H1 (cell line): ENCODE results near the gene CLDN14. TPM values are rescaled to one million over a fixed set of nuclear protein-coding genes. Genes with fewer than 3 reads are reported as not detected.

Source experiments
- CTCF ChIA-PET: fragments of 300-600 bp; sonication (Branson Sonifier 250); formaldehyde crosslinking; loops from one replicate; lab custom pipeline; 2021; ENCODE audit not compliant: partially characterized antibody; lab: Charles Lee
- POLR2A ChIA-PET: fragments of 300-600 bp; sonication (Branson Sonifier 250); formaldehyde crosslinking; loops from one replicate; lab custom pipeline; 2021; ENCODE audit warnings: inconsistent platforms; ENCODE audit not compliant: partially characterized antibody; lab: Charles Lee
- DNase-seq, 2 experiments: peaks; one replicate each; pipeline versions ENCODE4 v3.0.0 to v3.0.0-alpha.2; 2010 to 2022; ENCODE audit warnings: low spot score in 2 of 2, low read depth in 1 of 2, mixed read lengths in 1 of 2
- FAIRE-seq: peaks from 2 replicates; lab custom pipeline; 2011; peaks lifted over from hg19 to GRCh38; lab: Jason Lieb, UNC
- H2AFZ ChIP-seq: 2 replicates; pipeline ENCODE4 v1.8.1; 2012; ENCODE audit warnings: low read length, inconsistent platforms
- H2AK5ac ChIP-seq: 2 replicates; pipeline ENCODE4 v1.6.1; 2013; ENCODE audit warnings: low read depth, low read length
- H2BK120ac ChIP-seq: replicated peaks from 2 replicates; pipeline ENCODE3; 2013; ENCODE audit warnings: low read depth, low read length, inconsistent platforms
- H2BK12ac ChIP-seq: 2 replicates; pipeline ENCODE4 v1.6.1; 2013; ENCODE audit warnings: low read depth, low read length
- H2BK15ac ChIP-seq: 2 replicates; pipeline ENCODE4 v1.6.1; 2013; ENCODE audit warnings: low read length
- H2BK20ac ChIP-seq: 2 replicates; pipeline ENCODE4 v1.6.1; 2013; ENCODE audit warnings: low read length
- H2BK5ac ChIP-seq: 2 replicates; pipeline ENCODE4 v1.6.1; 2013; ENCODE audit warnings: low read depth, low read length
- H3K14ac ChIP-seq: 2 replicates; pipeline ENCODE4 v1.6.1; 2013; ENCODE audit warnings: inconsistent platforms; ENCODE audit not compliant: insufficient read length
- H3K18ac ChIP-seq: 2 replicates; pipeline ENCODE4 v1.6.1; 2013; ENCODE audit warnings: low read length; ENCODE audit errors: extremely low read depth
- H3K23ac ChIP-seq: 2 replicates; pipeline ENCODE4 v1.6.1; 2013; ENCODE audit warnings: inconsistent platforms; ENCODE audit not compliant: insufficient read length
- H3K23me2 ChIP-seq: 2 replicates; pipeline ENCODE4 v1.6.1; 2013; ENCODE audit warnings: low read depth, low read length
- H3K27ac ChIP-seq: 2 replicates; pipeline ENCODE4 v1.6.1; 2011; ENCODE audit warnings: low read depth, low read length, inconsistent platforms
- H3K27me3 ChIP-seq, 4 experiments: replicated peaks in 1 of 4; 1 replicate in 1 of 4; 2 replicates in 3 of 4; pipeline versions ENCODE4 v1.6.1 to v1.8.1; 2011 to 2013; ENCODE audit warnings: low read length in 3 of 4, mild to moderate bottlenecking in 3 of 4, inconsistent platforms in 2 of 4, mixed read lengths in 2 of 4, moderate library complexity in 1 of 4; ENCODE audit not compliant: control insufficient read depth in 3 of 4, insufficient read depth in 3 of 4; ENCODE audit errors: extremely low read depth in 1 of 4
- H3K36me3 ChIP-seq, 4 experiments: 2 replicates each; pipeline versions ENCODE4 v1.6.1 to v1.8.1; 2011 to 2013; ENCODE audit warnings: mild to moderate bottlenecking in 4 of 4, low read length in 3 of 4, moderate library complexity in 2 of 4, control low read depth in 1 of 4, inconsistent platforms in 1 of 4; ENCODE audit not compliant: insufficient read depth in 4 of 4, control insufficient read depth in 2 of 4
- H3K4ac ChIP-seq: replicated peaks from 2 replicates; pipeline ENCODE3; 2013; ENCODE audit warnings: low read length, low read depth, mixed read lengths, inconsistent platforms; ENCODE audit not compliant: insufficient read length
- H3K4me1 ChIP-seq, 4 experiments: replicated peaks in 1 of 4; 1 replicate in 1 of 4; 2 replicates in 3 of 4; pipeline versions ENCODE4 v1.6.1 to v1.8.1; 2011 to 2013; ENCODE audit warnings: low read length in 3 of 4, inconsistent platforms in 2 of 4, mixed read lengths in 1 of 4; ENCODE audit not compliant: insufficient read depth in 4 of 4, control insufficient read depth in 3 of 4
- H3K4me2 ChIP-seq, 2 experiments: 2 replicates each; pipeline versions ENCODE4 v1.6.1 to v1.8.1; 2011 to 2013; ENCODE audit warnings: low read depth in 2 of 2, low read length in 2 of 2, control low read depth in 1 of 2, inconsistent platforms in 1 of 2, mild to moderate bottlenecking in 1 of 2; ENCODE audit not compliant: insufficient read depth in 1 of 2
- H3K4me3 ChIP-seq, 4 experiments: fragments of 200-600, 300-600 bp in 1 of 4; sonication (generic), shearing (Covaris generic), sonication (Bioruptor Twin) in 1 of 4; 2 replicates each; pipeline versions ENCODE4 v1.5.1 to v1.8.1; 2011 to 2016; ENCODE audit warnings: low read length in 4 of 4, low read depth in 3 of 4, control low read depth in 2 of 4, inconsistent platforms in 2 of 4, mild to moderate bottlenecking in 2 of 4, mixed read lengths in 1 of 4, moderate library complexity in 1 of 4; ENCODE audit not compliant: insufficient read depth in 2 of 4; ENCODE audit errors: extremely low read depth in 1 of 4
- H3K56ac ChIP-seq: replicated peaks from 2 replicates; pipeline ENCODE3; 2013; ENCODE audit warnings: low read depth, mild to moderate bottlenecking, mixed read lengths, low read length, inconsistent platforms; ENCODE audit not compliant: insufficient read length
- H3K79me1 ChIP-seq: 2 replicates; pipeline ENCODE4 v1.6.1; 2013; ENCODE audit warnings: low read depth, low read length, control low read depth
- H3K79me2 ChIP-seq, 2 experiments: 2 replicates each; pipeline versions ENCODE4 v1.6.1 to v1.8.1; 2012 to 2013; ENCODE audit warnings: low read length in 2 of 2, mild to moderate bottlenecking in 2 of 2, inconsistent platforms in 1 of 2; ENCODE audit not compliant: insufficient read depth in 2 of 2, control insufficient read depth in 1 of 2
- H3K9ac ChIP-seq, 4 experiments: replicated peaks in 1 of 4; 1 replicate in 1 of 4; 2 replicates in 3 of 4; pipeline versions ENCODE4 v1.6.1 to v1.8.1; 2011 to 2013; ENCODE audit warnings: low read depth in 3 of 4, low read length in 3 of 4, control low read depth in 2 of 4, mild to moderate bottlenecking in 2 of 4, moderate library complexity in 2 of 4, inconsistent platforms in 1 of 4; ENCODE audit errors: extremely low read depth in 1 of 4
- H3K9me3 ChIP-seq, 2 experiments: 2 replicates each; pipeline versions ENCODE4 v1.6.1 to v1.8.1; 2012 to 2013; ENCODE audit warnings: mild to moderate bottlenecking in 2 of 2, moderate library complexity in 2 of 2, control low read depth in 1 of 2, inconsistent platforms in 1 of 2, low read depth in 1 of 2, low read length in 1 of 2, mixed read lengths in 1 of 2; ENCODE audit not compliant: insufficient read depth in 2 of 2
- H4K20me1 ChIP-seq, 2 experiments: replicated peaks in 1 of 2; 2 replicates each; pipeline versions ENCODE3 to v1.8.1; 2011 to 2013; ENCODE audit warnings: inconsistent platforms in 2 of 2, low read length in 2 of 2, mild to moderate bottlenecking in 1 of 2; ENCODE audit not compliant: insufficient read depth in 2 of 2, control insufficient read depth in 1 of 2
- H4K5ac ChIP-seq: 2 replicates; pipeline ENCODE4 v1.6.1; 2013; ENCODE audit warnings: low read length, low read depth, mixed read lengths, inconsistent platforms; ENCODE audit not compliant: insufficient read length
- H4K8ac ChIP-seq: 2 replicates; pipeline ENCODE4 v1.8.0; 2013; ENCODE audit warnings: mild to moderate bottlenecking, moderate library complexity, low read length, inconsistent platforms; ENCODE audit not compliant: insufficient read depth; ENCODE audit errors: extremely low read depth
- H4K91ac ChIP-seq: replicated peaks from 2 replicates; pipeline ENCODE3; 2013; ENCODE audit warnings: low read length, mixed read lengths, inconsistent platforms; ENCODE audit not compliant: insufficient read length
- CEBPB ChIP-seq: IDR thresholded peaks from 2 replicates; pipeline ENCODE4 v1.6.1; 2012; ENCODE audit warnings: low read depth, low read length
- E2F6 ChIP-seq: IDR thresholded peaks from 2 replicates; pipeline ENCODE4 v1.6.1; 2012; ENCODE audit warnings: inconsistent platforms
- EGR1 ChIP-seq: IDR thresholded peaks from 2 replicates; pipeline ENCODE4 v1.6.1; 2011; ENCODE audit warnings: low read depth, low read length, borderline replicate concordance
- FOSL1 ChIP-seq: IDR thresholded peaks from 2 replicates; pipeline ENCODE4 v1.6.1; 2011; ENCODE audit warnings: mild to moderate bottlenecking, low read depth, low read length, moderate library complexity; ENCODE audit not compliant: insufficient read depth
- HDAC2 ChIP-seq, 2 experiments: fragments of 300-600 bp in 1 of 2; sonication (generic) in 1 of 2; IDR thresholded peaks; 2 replicates each; pipeline ENCODE4 v1.6.1; 2011 to 2012; ENCODE audit warnings: low read depth in 2 of 2, low read length in 2 of 2, mild to moderate bottlenecking in 2 of 2, moderate library complexity in 2 of 2, borderline replicate concordance in 1 of 2, inconsistent platforms in 1 of 2
- MAX ChIP-seq: IDR thresholded peaks from 2 replicates; pipeline ENCODE4 v1.6.1; 2012; ENCODE audit warnings: inconsistent platforms
- RXRA ChIP-seq: IDR thresholded peaks from 2 replicates; pipeline ENCODE4 v1.6.1; 2011; ENCODE audit warnings: low read depth, mild to moderate bottlenecking, low read length, moderate library complexity; ENCODE audit not compliant: insufficient read depth
- SIX5 ChIP-seq: IDR thresholded peaks from 2 replicates; pipeline ENCODE4 v1.6.1; 2011; ENCODE audit warnings: mild to moderate bottlenecking, low read depth, low read length
- SP1 ChIP-seq: IDR thresholded peaks from 2 replicates; pipeline ENCODE4 v1.6.1; 2011; ENCODE audit warnings: low read depth, low read length
- SP2 ChIP-seq: IDR thresholded peaks from 2 replicates; pipeline ENCODE4 v1.6.1; 2012; ENCODE audit warnings: mild to moderate bottlenecking, low read length, inconsistent platforms
- SUZ12 ChIP-seq: fragments of 200-600 bp; sonication (generic); IDR thresholded peaks from 2 replicates; pipeline ENCODE4 v1.6.1; 2012; ENCODE audit warnings: mild to moderate bottlenecking, inconsistent platforms, low read length, moderate library complexity, mixed read lengths
- YY1 ChIP-seq: IDR thresholded peaks from 2 replicates; pipeline ENCODE4 v1.6.1; 2011; ENCODE audit warnings: low read depth, mild to moderate bottlenecking, low read length
- WGBS, 2 experiments: shearing (Covaris generic) in 1 of 2; methylation state at CpG; one replicate each; pipeline versions ENCODE4 v1.1.6 to v1.1.7; 2013 to 2015; ENCODE audit warnings: low lambda C conversion rate in 2 of 2, mixed read lengths in 2 of 2, inconsistent platforms in 1 of 2, low coverage in 1 of 2, missing lambda C conversion rate in 1 of 2; ENCODE audit not compliant: insufficient replicate concordance in 2 of 2, insufficient coverage in 1 of 2, insufficient read length in 1 of 2; ENCODE audit errors: extremely low coverage in 1 of 2, missing lambda C conversion rate in 1 of 2; 5-methylcytosine and 5-hydroxymethylcytosine counted together
- polyA plus RNA-seq, 7 experiments: library from polyadenylated mRNA; depleted of rRNA in 3 of 7; stranded (reverse) in 5 of 7; unstranded in 2 of 7; fragments of >200 nt in 5 of 7; fragments of 200-250 nt in 2 of 7; gene quantifications; 1 replicate in 5 of 7; 2 replicates in 1 of 7; 4 replicates in 1 of 7; pipeline versions ENCODE4 v1.2.1 to v1.2.3, GENCODE V29; 2011 to 2013; ENCODE audit warnings: missing spikeins in 2 of 7, mixed read lengths in 2 of 7
- total RNA-seq: library from RNA; stranded (reverse); fragmentation: NEBNext Ultra II Directional; extraction: Animal tissue kit (Norgen Biotek cat#: 25700); gene quantifications from 2 replicates; pipeline ENCODE4 v1.2.1, GENCODE V29; 2021

Gene CLDN14
- total and polyA plus RNA-seq, 2 of the 8 experiments (the other 6 are each of a cell fraction or from before 2014, with no cell fraction given): 0.08 TPM; not detected in 1

DNA sequence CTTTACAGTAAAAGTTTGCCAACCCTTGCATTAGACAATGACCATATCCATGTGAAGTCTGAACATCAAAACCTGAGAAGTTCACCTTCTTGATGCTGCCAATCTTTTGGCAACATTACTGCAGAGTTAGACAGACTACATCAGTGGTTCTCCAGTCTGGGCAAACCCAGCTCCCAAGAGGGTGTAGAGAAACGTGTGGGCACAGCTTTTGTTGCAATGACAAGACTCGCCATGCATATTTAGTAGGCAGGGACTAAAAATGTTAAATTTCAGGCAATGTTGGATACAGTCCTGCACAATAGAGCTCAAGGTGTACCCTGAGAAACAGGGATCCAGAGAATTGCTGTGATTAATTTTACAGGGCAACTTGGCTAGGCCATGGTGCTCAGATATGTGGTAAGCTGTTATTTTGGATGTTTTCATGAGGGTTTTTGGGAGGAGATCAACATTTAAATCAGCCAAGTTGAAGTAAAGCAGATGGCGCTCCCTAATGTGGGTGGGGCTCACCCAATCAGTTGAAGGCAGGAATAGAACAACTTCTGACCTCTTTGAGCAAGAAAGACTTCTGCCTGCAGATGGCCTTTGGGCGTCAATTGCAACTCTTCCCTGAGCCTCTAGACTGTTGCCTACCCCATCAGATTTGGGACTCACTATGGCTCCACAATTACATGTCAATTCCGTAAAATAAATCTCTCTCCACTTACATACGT is 37.6 kb upstream of the CLDN14 start:
- no peak overlapping the region for H3K23ac ChIP-seq
- ChIA-PET CTCF (interaction anchor here (1.2 to 5.0 kb wide), 2 partner anchors 9 to 13 kb away, joined by 4 to 22 read pairs; no protein-coding TSS in a partner anchor), POLR2A (no interaction called here)
- no peaks in the 10 kb centered on the region for H3K79me1 ChIP-seq
- no peaks in the 10 kb centered on the region for H3K79me2 ChIP-seq
- H2BK120ac ChIP-seq: no peak overlapping the region
- DNase-seq (no peak), FAIRE-seq (no peak)
- no peak overlapping the region for H2BK5ac ChIP-seq
- no peak overlapping the region for H3K14ac ChIP-seq
- H3K4me3 ChIP-seq: no peak overlapping the region
- no peaks in the 10 kb centered on the region for H3K9me3 ChIP-seq
- 86% methylated on average over 6 of the region's 6 CpGs; no CpG with 5 or more reads in 1 of the 2 experiments for WGBS, 2 experiments
- no peak overlapping the region for H3K9ac ChIP-seq
- no peaks in the 10 kb centered on the region for H3K36me3 ChIP-seq
- no peak overlapping the region for H4K91ac ChIP-seq
- H3K4me2 ChIP-seq: no peak overlapping the region
- no peak overlapping the region for H3K27ac ChIP-seq
- no peaks in the 10 kb centered on the region for H3K4me1 ChIP-seq
- H3K23me2 ChIP-seq: no peaks in the 10 kb centered on the region; the same call in 1 of the 2 replicates
- H2AFZ ChIP-seq: no peak overlapping the region
- no peak overlapping the region for H2BK15ac ChIP-seq
- H3K27me3 ChIP-seq: no peaks in the 10 kb centered on the region
- no peak overlapping the region for H4K8ac ChIP-seq
- H3K4ac ChIP-seq: no peak overlapping the region
- no peak overlapping the region for H2BK12ac ChIP-seq
- H2BK20ac ChIP-seq: no peak overlapping the region
- no peak overlapping the region for H2AK5ac ChIP-seq
- H3K56ac ChIP-seq: no peak overlapping the region
- no peak overlapping the region for H4K5ac ChIP-seq
- H4K20me1 ChIP-seq: no peaks in the 10 kb centered on the region
- no peak overlapping the region for H3K18ac ChIP-seq
- no peak for TF ChIP-seq SIX5
- TF ChIP-seq SUZ12: no peak
- no peak for TF ChIP-seq HDAC2 (IDR thresholded peaks at IDR 0.05; ENCODE audit: borderline replicate concordance in 1 of 2, low read depth in 2 of 2, low read length in 2 of 2)
- no peak for TF ChIP-seq SP2
- no peak for TF ChIP-seq CEBPB
- no peak for TF ChIP-seq RXRA
- TF ChIP-seq E2F6: no peak
- TF ChIP-seq YY1: no peak
- no peak for TF ChIP-seq FOSL1
- TF ChIP-seq SP1: no peak
- no peak for TF ChIP-seq EGR1
- no peak for TF ChIP-seq MAX
